MM.1S (cell line): ENCODE results near the gene ZC2HC1C.

ENCODE experiments used
- CTCF ChIP-seq: fragments of 300-600 bp; sonication (generic); IDR thresholded peaks from 2 replicates; pipeline ENCODE4 v1.5.1; 2016; ENCODE audit warnings: antibody characterized with exemption, low read length, mixed read lengths
- EZH2 ChIP-seq: fragments of 300-600 bp; sonication (generic); optimal IDR thresholded peaks from 2 replicates; pipeline ENCODE3; 2017; ENCODE audit warnings: low read depth, mild to moderate bottlenecking, antibody characterized with exemption, low read length, mixed read lengths

- TF ChIP-seq CTCF (no peak), EZH2 (no peak)
These were observed 59.2 kb downstream of the ZC2HC1C start for GRCh38 chr14:75128596-75128990.
